Measurements from ENCODE around the gene DAB2IP. TPM values are rescaled to one million over a fixed set of nuclear protein-coding genes. Genes with fewer than 3 reads are reported as not detected.

The DAB2IP gene
- total RNA-seq, 1 experiment from 2014 or later, result 31.0 TPM

DNA sequence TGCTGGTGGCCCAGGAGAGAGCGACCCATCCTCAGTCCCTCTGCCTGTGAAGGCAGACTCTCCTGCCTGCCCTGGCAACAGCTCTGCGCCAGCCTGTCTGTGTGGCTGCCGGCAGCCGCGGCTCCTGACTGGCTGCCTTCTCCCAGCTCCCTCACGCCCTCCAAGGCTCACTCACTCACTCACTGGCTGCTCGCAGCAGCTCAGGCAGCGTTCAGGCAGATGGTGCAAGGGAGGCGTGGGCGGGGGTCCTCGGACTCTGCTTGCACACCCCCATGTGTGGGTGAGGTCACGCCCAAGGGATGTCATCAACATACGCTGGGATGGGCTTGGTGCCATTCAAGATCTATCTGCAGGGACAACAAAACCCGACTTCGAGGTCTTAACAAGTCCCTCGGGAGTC, 66.7 kb downstream of the DAB2IP start:
- no peak overlapping the region for H3K4me3 ChIP-seq (replicated peaks in 1 of 2; ENCODE audit: low read depth in 1 of 2, low read length in 2 of 2)
- no peak for ATAC-seq
- no peak overlapping the region for H3K9ac ChIP-seq (ENCODE audit: low read length)

More for the DNA sequence above, 66.7 kb downstream of the DAB2IP start:
- no peak overlapping the region for H2AFZ ChIP-seq (ENCODE audit: low read depth, low read length, poor library complexity, severe bottlenecking)
- no peaks in the 10 kb centered on the region for H3K36me3 ChIP-seq (ENCODE audit: control insufficient read depth in 1 of 2, insufficient read depth in 2 of 2, low read length in 2 of 2)
- no peak for DNase-seq (ENCODE audit: low read depth, low spot score)
- H3K79me2 ChIP-seq (ENCODE audit: insufficient read depth, low read length), result peaks cover 13% of the 10 kb centered on the region; the same call in 1 of the 2 replicates
- no peaks in the 10 kb centered on the region for H3K9me2 ChIP-seq (ENCODE audit: insufficient read depth)
- no peaks in the 10 kb centered on the region for H3K27me3 ChIP-seq (ENCODE audit: insufficient read depth, low read length)
- H4K20me1 ChIP-seq (ENCODE audit: insufficient read depth), result no peaks in the 10 kb centered on the region
- no peak overlapping the region for H3K4me2 ChIP-seq (ENCODE audit: low read length)
- ChIA-PET RAD21 (ENCODE audit: low non-redundant PET in 1 of 2, low total read pairs in 2 of 2, uncharacterized antibody in 2 of 2, unreplicated experiment in 2 of 2) (no interaction called here), CTCF (no interaction called here), POLR2A (no interaction called here)
- TF ChIP-seq, protein P1, sequence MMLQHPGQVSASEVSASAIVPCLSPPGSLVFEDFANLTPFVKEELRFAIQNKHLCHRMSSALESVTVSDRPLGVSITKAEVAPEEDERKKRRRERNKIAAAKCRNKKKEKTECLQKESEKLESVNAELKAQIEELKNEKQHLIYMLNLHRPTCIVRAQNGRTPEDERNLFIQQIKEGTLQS (IDR thresholded peaks at IDR 0.05), result no peak
- TF ChIP-seq CTCF (IDR thresholded peaks at IDR 0.05 in 2 of 3, conservative IDR thresholded peaks at IDR 0.05 in 1 of 3; ENCODE audit: borderline replicate concordance in 1 of 3, insufficient read depth in 1 of 3, low read depth in 2 of 3, low read length in 2 of 3), result no peak
- TF ChIP-seq SP1 (IDR thresholded peaks at IDR 0.05; ENCODE audit: low read depth), result no peak
- no peak for TF ChIP-seq CBX3 (IDR thresholded peaks at IDR 0.05; ENCODE audit: low read depth)
- TF ChIP-seq SIN3A (IDR thresholded peaks at IDR 0.05; ENCODE audit: low read depth), result no peak
- TF ChIP-seq CEBPB (IDR thresholded peaks at IDR 0.05; ENCODE audit: low read depth), result no peak
- TF ChIP-seq YY1 (IDR thresholded peaks at IDR 0.05; ENCODE audit: extremely low read depth, insufficient replicate concordance, low read depth, low read length), result no peak
- TF ChIP-seq, protein P2, sequence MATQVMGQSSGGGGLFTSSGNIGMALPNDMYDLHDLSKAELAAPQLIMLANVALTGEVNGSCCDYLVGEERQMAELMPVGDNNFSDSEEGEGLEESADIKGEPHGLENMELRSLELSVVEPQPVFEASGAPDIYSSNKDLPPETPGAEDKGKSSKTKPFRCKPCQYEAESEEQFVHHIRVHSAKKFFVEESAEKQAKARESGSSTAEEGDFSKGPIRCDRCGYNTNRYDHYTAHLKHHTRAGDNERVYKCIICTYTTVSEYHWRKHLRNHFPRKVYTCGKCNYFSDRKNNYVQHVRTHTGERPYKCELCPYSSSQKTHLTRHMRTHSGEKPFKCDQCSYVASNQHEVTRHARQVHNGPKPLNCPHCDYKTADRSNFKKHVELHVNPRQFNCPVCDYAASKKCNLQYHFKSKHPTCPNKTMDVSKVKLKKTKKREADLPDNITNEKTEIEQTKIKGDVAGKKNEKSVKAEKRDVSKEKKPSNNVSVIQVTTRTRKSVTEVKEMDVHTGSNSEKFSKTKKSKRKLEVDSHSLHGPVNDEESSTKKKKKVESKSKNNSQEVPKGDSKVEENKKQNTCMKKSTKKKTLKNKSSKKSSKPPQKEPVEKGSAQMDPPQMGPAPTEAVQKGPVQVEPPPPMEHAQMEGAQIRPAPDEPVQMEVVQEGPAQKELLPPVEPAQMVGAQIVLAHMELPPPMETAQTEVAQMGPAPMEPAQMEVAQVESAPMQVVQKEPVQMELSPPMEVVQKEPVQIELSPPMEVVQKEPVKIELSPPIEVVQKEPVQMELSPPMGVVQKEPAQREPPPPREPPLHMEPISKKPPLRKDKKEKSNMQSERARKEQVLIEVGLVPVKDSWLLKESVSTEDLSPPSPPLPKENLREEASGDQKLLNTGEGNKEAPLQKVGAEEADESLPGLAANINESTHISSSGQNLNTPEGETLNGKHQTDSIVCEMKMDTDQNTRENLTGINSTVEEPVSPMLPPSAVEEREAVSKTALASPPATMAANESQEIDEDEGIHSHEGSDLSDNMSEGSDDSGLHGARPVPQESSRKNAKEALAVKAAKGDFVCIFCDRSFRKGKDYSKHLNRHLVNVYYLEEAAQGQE (IDR thresholded peaks at IDR 0.05; ENCODE audit: low read depth), result no peak
- TF ChIP-seq EZH2phosphoT487 (IDR thresholded peaks at IDR 0.05; ENCODE audit: borderline replicate concordance), result no peak
- TF ChIP-seq ZBTB33 (IDR thresholded peaks at IDR 0.05; ENCODE audit: extremely low read depth, insufficient replicate concordance, low read length), result no peak
- no peak for TF ChIP-seq RAD21 (IDR thresholded peaks at IDR 0.05; ENCODE audit: low read depth)
- no peak for TF ChIP-seq TCF7L2 (IDR thresholded peaks at IDR 0.05; ENCODE audit: borderline replicate concordance, extremely low read depth, insufficient read depth, insufficient read length)
- no peak for TF ChIP-seq JUND (IDR thresholded peaks at IDR 0.05)
- TF ChIP-seq EGR1 (IDR thresholded peaks at IDR 0.05; ENCODE audit: low read depth), result no peak
- TF ChIP-seq ZFX (IDR thresholded peaks at IDR 0.05), result no peak
- BruUV-seq (replicated peaks), result no TSS peak
- H3K4me1 ChIP-seq (ENCODE audit: control insufficient read depth in 1 of 2, insufficient read depth in 2 of 2, low read length in 2 of 2), result peaks cover 26 to 41% of the 10 kb centered on the region in 2 experiments
- intact Hi-C loops (cut with micrococcal nuclease), result no loop called here
- no peaks in the 10 kb centered on the region for H3K9me3 ChIP-seq (ENCODE audit: control insufficient read depth in 1 of 2, insufficient read depth in 1 of 2, low read depth in 1 of 2, low read length in 2 of 2)
- H3K27ac ChIP-seq (ENCODE audit: low read depth, low read length), result no peak overlapping the region

All from HCT116 (cell line).